Natural killer cell (primary cell): ENCODE results near the gene TRMT1. TPM values are rescaled to one million over a fixed set of nuclear protein-coding genes. Genes with fewer than 3 reads are reported as not detected.

Source experiments
- ATAC-seq, 3 donors: fragments of 150-1000 bp in 2 of 3; fragments of 200-7000 bp in 1 of 3; cut with Tn5 transposase; 1 replicate in 1 of 3; 2 replicates in 2 of 3; pipeline ENCODE4 v1.10.0; 2021; ENCODE audit warnings: mild to moderate bottlenecking in 2 of 3, moderate library complexity in 2 of 3
- DNase-seq, 2 donors: peaks; one replicate each; pipeline versions ENCODE4 v3.0.0 to v3.0.0-alpha.2; 2013 to 2021; ENCODE audit warnings: mixed read lengths in 1 of 2
- H3K27ac ChIP-seq: one replicate; pipeline ENCODE4 v1.5.1; 2013; ENCODE audit warnings: mild to moderate bottlenecking, low read length
- H3K27me3 ChIP-seq: one replicate; pipeline ENCODE4 v1.6.1; 2013; ENCODE audit warnings: low read length; ENCODE audit not compliant: control insufficient read depth, insufficient read depth
- H3K36me3 ChIP-seq: one replicate; pipeline ENCODE4 v1.6.1; 2013; ENCODE audit warnings: low read length; ENCODE audit not compliant: control insufficient read depth, insufficient read depth
- H3K4me1 ChIP-seq: one replicate; pipeline ENCODE4 v1.6.1; 2013; ENCODE audit warnings: low read length; ENCODE audit not compliant: control insufficient read depth, insufficient read depth
- H3K4me3 ChIP-seq: one replicate; pipeline ENCODE4 v1.5.1; 2013; ENCODE audit warnings: low read length
- H3K9me3 ChIP-seq: one replicate; pipeline ENCODE4 v1.6.1; 2013; ENCODE audit warnings: low read length; ENCODE audit not compliant: control insufficient read depth, insufficient read depth
- H3K27ac Mint-ChIP-seq, 2 donors: one replicate each; pipeline ENCODE4 v1.8.0; 2022; ENCODE audit warnings: mild to moderate bottlenecking in 2 of 2, mixed read lengths in 2 of 2, moderate library complexity in 1 of 2
- H3K27me3 Mint-ChIP-seq, 2 donors: one replicate each; pipeline ENCODE4 v1.8.0; 2022; ENCODE audit warnings: low read depth in 2 of 2, mixed read lengths in 2 of 2
- H3K36me3 Mint-ChIP-seq: one replicate; pipeline ENCODE4 v1.8.0; 2022; ENCODE audit warnings: mixed read lengths
- H3K4me1 Mint-ChIP-seq, 2 donors: one replicate each; pipeline ENCODE4 v1.8.0; 2022; ENCODE audit warnings: mixed read lengths in 2 of 2
- H3K4me3 Mint-ChIP-seq: one replicate; pipeline ENCODE4 v1.8.0; 2022; ENCODE audit warnings: mild to moderate bottlenecking, moderate library complexity, mixed read lengths
- H3K9me3 Mint-ChIP-seq, 2 donors: one replicate each; pipeline ENCODE4 v1.8.0; 2022; ENCODE audit warnings: mixed read lengths in 2 of 2
- CTCF ChIP-seq: fragments of 200-600 bp; IDR thresholded peaks from one replicate; pipeline ENCODE4 v1.8.0; 2022; ENCODE audit warnings: antibody characterized with exemption
- WGBS: methylation state at CpG from one replicate; pipeline ENCODE4 v1.1.7; 2013; ENCODE audit warnings: missing lambda C conversion rate; ENCODE audit not compliant: insufficient coverage; 5-methylcytosine and 5-hydroxymethylcytosine counted together
- intact Hi-C: fragments of 100-400 bp; cut with micrococcal nuclease; formaldehyde crosslinking; loops from one replicate; pipeline ENCODE4 v1.14.2; 2022
- total RNA-seq, 4 donors: library from RNA; stranded (reverse); fragments of 120-200 nt in 1 of 4; gene quantifications; one replicate each; pipeline versions ENCODE4 v1.2.3 to v1.2.4, GENCODE V29; 2013 to 2022

The TRMT1 gene
- total RNA-seq, 3 donors from 2014 or later (not counting 1 experiment from before 2014, with no cell fraction given) = 33.8 to 48.5 (median 42.2) TPM

GRCh38 chr19:13094106-13094504 is 22.4 kb downstream of the TRMT1 start:
- Histone ChIP-seq H3K36me3 (no peaks in the 10 kb centered on the region), H3K4me3 (no peak overlapping the region), H3K4me1 (peaks cover 48% of the 10 kb centered on the region), H3K27me3 (peaks cover 35% of the 10 kb centered on the region), H3K27ac (peak overlapping the region; percentile 11), H3K9me3 (no peaks in the 10 kb centered on the region)
- 71% methylated on average over 5 of the region's 5 CpGs for WGBS
- ATAC-seq (no peak), DNase-seq (no peak)
- peaks cover 8 to 22% of the 10 kb centered on the region in 2 donors for H3K27me3 Mint-ChIP-seq
- H3K4me1 Mint-ChIP-seq = peaks cover 14 to 25% of the 10 kb centered on the region in 2 donors
- no peak overlapping the region for H3K27ac Mint-ChIP-seq
- H3K4me3 Mint-ChIP-seq = no peak overlapping the region
- peak; percentile 2 for TF ChIP-seq CTCF
- intact Hi-C loops = no loop called here
- no peaks in the 10 kb centered on the region for H3K9me3 Mint-ChIP-seq
- H3K36me3 Mint-ChIP-seq = no peaks in the 10 kb centered on the region

DNA sequence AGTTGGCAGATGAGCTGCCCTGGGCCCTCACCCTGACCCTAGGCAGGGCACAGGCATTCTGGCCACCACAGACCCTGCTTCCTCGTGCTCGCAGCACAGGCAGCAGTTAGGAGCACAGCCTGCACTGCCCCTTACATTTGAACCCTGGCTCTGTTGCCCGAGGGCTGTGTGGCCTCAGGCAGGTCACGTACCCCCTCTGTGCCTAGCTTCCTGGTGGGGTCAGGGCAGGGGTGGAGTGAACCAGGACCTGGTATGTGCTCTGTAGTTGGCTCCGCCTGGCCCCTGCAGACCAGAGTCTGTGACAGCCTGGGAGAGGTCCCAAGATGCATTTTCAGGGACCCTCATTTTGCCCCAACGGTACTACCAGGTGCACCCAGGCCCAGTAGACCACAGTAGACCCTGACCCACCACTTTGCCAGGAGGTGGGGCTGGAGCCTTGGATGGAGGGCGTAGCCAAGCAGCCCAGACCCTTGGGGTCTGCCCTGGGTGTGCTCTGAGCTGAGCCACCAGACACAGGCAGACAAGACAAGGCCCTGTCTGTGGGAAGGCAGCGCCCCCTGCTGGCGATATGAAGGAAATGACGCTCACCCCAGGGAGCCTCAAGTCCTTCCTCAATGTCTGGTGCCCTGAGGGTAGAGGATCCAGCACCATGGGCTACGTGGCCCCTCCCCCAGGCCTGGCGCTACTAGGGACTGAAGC is 23.0 kb downstream of the TRMT1 start:
- Mint-ChIP-seq H3K27me3 (peaks cover 8 to 25% of the 10 kb centered on the region in 2 donors), H3K27ac (no peak overlapping the region), H3K36me3 (no peaks in the 10 kb centered on the region), H3K4me3 (no peak overlapping the region), H3K4me1 (peaks cover 8 to 20% of the 10 kb centered on the region in 2 donors), H3K9me3 (no peaks in the 10 kb centered on the region)
- Histone ChIP-seq H3K36me3 (no peaks in the 10 kb centered on the region), H3K4me3 (no peak overlapping the region), H3K4me1 (peaks cover 42% of the 10 kb centered on the region), H3K27me3 (peaks cover 30% of the 10 kb centered on the region), H3K9me3 (no peaks in the 10 kb centered on the region), H3K27ac (no peak overlapping the region)
- TF ChIP-seq CTCF = peak; percentile 77
- intact Hi-C loops = loop anchor here (1.0 kb wide), 1 partner anchor 115 kb away; no protein-coding TSS in a partner anchor
- WGBS = 47% methylated on average over 12 of the region's 12 CpGs
- DNase-seq = peak; percentile 80 to 90
- peak; percentile 83 to 91 (median 86) for ATAC-seq

DNA sequence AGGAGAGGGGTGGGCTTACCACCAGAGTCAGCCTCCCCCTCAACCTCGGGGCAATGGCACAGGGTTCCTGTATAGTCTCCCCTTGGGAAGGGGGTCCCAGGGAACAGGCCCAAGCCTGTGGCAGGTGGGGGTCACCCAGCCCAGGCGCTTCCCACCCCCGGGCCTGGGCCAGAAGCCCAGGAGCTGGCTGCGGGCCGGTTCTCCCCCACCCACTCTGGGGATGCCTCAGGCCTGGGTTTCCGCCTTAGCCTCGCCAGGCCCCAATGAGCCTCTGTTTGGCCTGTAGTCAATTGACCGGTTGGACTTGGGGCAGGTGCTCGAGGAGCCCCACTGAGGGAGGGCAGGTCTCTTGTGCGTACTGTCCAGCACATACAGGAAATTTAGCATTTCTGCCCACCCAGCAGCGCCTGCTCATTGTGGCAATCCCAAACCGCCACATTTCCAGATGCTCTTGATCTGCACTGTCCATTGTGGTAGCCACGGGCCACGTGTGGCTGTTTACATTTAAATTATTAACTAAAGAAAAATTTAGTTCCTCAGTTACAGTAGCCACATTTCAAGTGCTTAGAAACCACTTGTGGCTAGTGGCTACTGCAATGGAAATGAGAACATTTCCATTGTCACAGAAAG is 23.8 kb downstream of the TRMT1 start:
- Histone ChIP-seq H3K27ac (no peak overlapping the region), H3K36me3 (no peaks in the 10 kb centered on the region), H3K27me3 (peaks cover 25% of the 10 kb centered on the region), H3K4me3 (no peak overlapping the region), H3K9me3 (no peaks in the 10 kb centered on the region), H3K4me1 (peaks cover 34% of the 10 kb centered on the region)
- H3K9me3 Mint-ChIP-seq = no peaks in the 10 kb centered on the region
- ATAC-seq = no peak
- WGBS = 86% methylated on average over 14 of the region's 14 CpGs
- peaks cover 8 to 19% of the 10 kb centered on the region in 2 donors for H3K27me3 Mint-ChIP-seq
- DNase-seq = no peak
- H3K27ac Mint-ChIP-seq = no peak overlapping the region
- no peak for TF ChIP-seq CTCF
- intact Hi-C loops = loop anchor here (1.0 kb wide), 1 partner anchor 114 kb away; no protein-coding TSS in a partner anchor
- no peak overlapping the region for H3K4me3 Mint-ChIP-seq
- H3K4me1 Mint-ChIP-seq = peaks cover 7 to 11% of the 10 kb centered on the region in 2 donors
- no peaks in the 10 kb centered on the region for H3K36me3 Mint-ChIP-seq
